ENCODE results near the gene RNASEH2A. TPM values are rescaled to one million over a fixed set of nuclear protein-coding genes. Genes with fewer than 3 reads are reported as not detected.
A peak's percentile ranks its signal among the peaks of the same experiment; 100 is the strongest.

The RNASEH2A gene
- polyA plus RNA-seq, 1 of the 3 experiments (the other 2 are of a cell fraction), result 48.1 TPM

DNA sequence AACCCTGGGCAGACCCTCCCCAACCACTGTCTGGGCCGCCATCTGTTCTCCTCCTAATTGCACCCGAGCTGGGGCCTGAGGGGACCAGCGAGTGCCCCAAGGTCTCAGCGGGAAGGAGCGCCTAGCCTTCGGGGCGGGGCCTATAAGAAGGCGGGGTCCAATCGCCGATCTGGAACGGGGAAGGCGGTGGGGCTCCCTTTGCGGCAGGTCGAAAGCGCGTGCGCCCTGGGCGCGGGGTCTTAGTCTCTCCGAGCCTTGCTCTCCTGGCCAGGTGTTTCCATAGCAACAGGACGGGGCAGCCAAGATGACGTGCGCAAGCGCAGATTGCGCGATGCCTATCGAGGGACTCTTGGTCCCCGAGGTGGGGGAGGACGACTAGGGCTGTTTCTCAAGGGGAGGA is 34.7 kb downstream of the RNASEH2A start:
- ChIA-PET POLR2A (no interaction called here), CTCF (interaction anchor here (0.8 to 1.2 kb wide), 3 partner anchors 13 to 124 kb away, joined by 3 to 4 read pairs (median 3); no protein-coding TSS in a partner anchor)
- no peaks in the 10 kb centered on the region for H3K79me2 ChIP-seq (ENCODE audit: insufficient read depth)
- peak; percentile 63 for DNase-seq
- WGBS (ENCODE audit: low lambda C conversion rate), result 49% methylated on average over 29 of the region's 29 CpGs
- no peaks in the 10 kb centered on the region for H3K36me3 ChIP-seq (replicated peaks in 1 of 2; ENCODE audit: control insufficient read depth in 1 of 2, insufficient read depth in 2 of 2, low read length in 1 of 2)
- H3K27me3 ChIP-seq (ENCODE audit: insufficient read depth), result no peaks in the 10 kb centered on the region
- no peak overlapping the region for H3K9ac ChIP-seq
- H4K20me1 ChIP-seq (ENCODE audit: insufficient read depth), result no peaks in the 10 kb centered on the region
- H2AFZ ChIP-seq (ENCODE audit: low read depth), result no peak overlapping the region
- H3K27ac ChIP-seq (ENCODE audit: low read depth in 2 of 2, low read length in 1 of 2), result no peak overlapping the region
- H3K9me3 ChIP-seq, result no peaks in the 10 kb centered on the region
- no peak overlapping the region; the same call in 1 of the 2 replicates for H3K4me2 ChIP-seq
- H3F3A ChIP-seq (replicated peaks; ENCODE audit: insufficient read depth), result peaks cover 20% of the 10 kb centered on the region
- no peaks in the 10 kb centered on the region for H3K9me2 ChIP-seq
- peaks cover 0 to 31% of the 10 kb centered on the region in 2 experiments; a peak in 1 of 4 replicates for H3K4me1 ChIP-seq (ENCODE audit: control insufficient read depth in 1 of 2, insufficient read depth in 2 of 2, low read depth in 1 of 2, low read length in 1 of 2)
- no peak for TF ChIP-seq EP300 (IDR thresholded peaks at IDR 0.05; ENCODE audit: borderline replicate concordance in 1 of 2, low read depth in 1 of 2, low read length in 1 of 2)
- TF ChIP-seq NRF1 (IDR thresholded peaks at IDR 0.05; ENCODE audit: low read depth, low read length), result peak; percentile 16; the same call in 1 of the 2 replicates
- peak overlapping the region in 1 of 2 experiments; percentile 15; a peak in 1 of 4 replicates for H3K4me3 ChIP-seq (ENCODE audit: low read depth in 2 of 2, low read length in 1 of 2)

DNA sequence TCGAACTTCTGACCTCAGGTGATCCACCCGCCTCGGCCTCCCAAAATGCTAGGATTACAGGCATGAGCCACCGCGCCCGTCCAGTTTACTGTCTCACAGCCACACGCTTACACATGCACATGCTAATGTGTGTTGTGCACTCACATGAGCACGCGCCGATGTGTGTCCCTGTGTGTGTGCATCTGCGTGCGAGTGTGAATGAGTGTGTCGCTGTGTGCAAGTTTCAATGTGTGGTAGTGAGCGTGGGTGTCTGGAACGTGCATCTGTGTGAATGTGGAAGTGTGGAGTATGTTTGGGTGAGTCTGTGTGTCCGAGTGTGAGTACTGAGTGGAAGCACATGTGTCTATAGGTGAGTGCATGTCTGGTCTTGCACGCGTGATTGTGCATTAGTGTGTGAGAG is 36.1 kb downstream of the RNASEH2A start:
- Histone ChIP-seq H3K4me2 (no peak overlapping the region), H3F3A (replicated peaks; ENCODE audit: insufficient read depth) (peaks cover 12% of the 10 kb centered on the region), H3K9me2 (no peaks in the 10 kb centered on the region), H3K27ac (ENCODE audit: low read depth in 2 of 2, low read length in 1 of 2) (no peak overlapping the region), H2AFZ (ENCODE audit: low read depth) (no peak overlapping the region), H4K20me1 (ENCODE audit: insufficient read depth) (no peaks in the 10 kb centered on the region), H3K9ac (no peak overlapping the region), H3K27me3 (ENCODE audit: insufficient read depth) (no peaks in the 10 kb centered on the region), H3K9me3 (no peaks in the 10 kb centered on the region), H3K4me1 (ENCODE audit: control insufficient read depth in 1 of 2, insufficient read depth in 2 of 2, low read depth in 1 of 2, low read length in 1 of 2) (peaks cover 0 to 31% of the 10 kb centered on the region in 2 experiments; a peak in 1 of 4 replicates), H3K79me2 (ENCODE audit: insufficient read depth) (no peaks in the 10 kb centered on the region), H3K36me3 (replicated peaks in 1 of 2; ENCODE audit: control insufficient read depth in 1 of 2, insufficient read depth in 2 of 2, low read length in 1 of 2) (no peaks in the 10 kb centered on the region), H3K4me3 (ENCODE audit: low read depth in 2 of 2, low read length in 1 of 2) (no peak overlapping the region)
- POLR2A ChIA-PET, result no interaction called here
- WGBS (ENCODE audit: low lambda C conversion rate), result 95% methylated on average over 18 of the region's 18 CpGs
- DNase-seq, result no peak
- CTCF ChIA-PET, result no interaction called here
- TF ChIP-seq TEAD4 (IDR thresholded peaks at IDR 0.05; ENCODE audit: borderline replicate concordance, insufficient read depth), result no peak
- TF ChIP-seq, protein P1, sequence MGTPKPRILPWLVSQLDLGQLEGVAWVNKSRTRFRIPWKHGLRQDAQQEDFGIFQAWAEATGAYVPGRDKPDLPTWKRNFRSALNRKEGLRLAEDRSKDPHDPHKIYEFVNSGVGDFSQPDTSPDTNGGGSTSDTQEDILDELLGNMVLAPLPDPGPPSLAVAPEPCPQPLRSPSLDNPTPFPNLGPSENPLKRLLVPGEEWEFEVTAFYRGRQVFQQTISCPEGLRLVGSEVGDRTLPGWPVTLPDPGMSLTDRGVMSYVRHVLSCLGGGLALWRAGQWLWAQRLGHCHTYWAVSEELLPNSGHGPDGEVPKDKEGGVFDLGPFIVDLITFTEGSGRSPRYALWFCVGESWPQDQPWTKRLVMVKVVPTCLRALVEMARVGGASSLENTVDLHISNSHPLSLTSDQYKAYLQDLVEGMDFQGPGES (IDR thresholded peaks at IDR 0.05; ENCODE audit: low read depth, low read length), result no peak
- TF ChIP-seq EP300 (IDR thresholded peaks at IDR 0.05; ENCODE audit: borderline replicate concordance in 1 of 2, low read depth in 1 of 2, low read length in 1 of 2), result no peak
- no peak for TF ChIP-seq TCF12 (IDR thresholded peaks at IDR 0.05)
- TF ChIP-seq RAD21 (IDR thresholded peaks at IDR 0.05; ENCODE audit: low read length), result no peak

DNA sequence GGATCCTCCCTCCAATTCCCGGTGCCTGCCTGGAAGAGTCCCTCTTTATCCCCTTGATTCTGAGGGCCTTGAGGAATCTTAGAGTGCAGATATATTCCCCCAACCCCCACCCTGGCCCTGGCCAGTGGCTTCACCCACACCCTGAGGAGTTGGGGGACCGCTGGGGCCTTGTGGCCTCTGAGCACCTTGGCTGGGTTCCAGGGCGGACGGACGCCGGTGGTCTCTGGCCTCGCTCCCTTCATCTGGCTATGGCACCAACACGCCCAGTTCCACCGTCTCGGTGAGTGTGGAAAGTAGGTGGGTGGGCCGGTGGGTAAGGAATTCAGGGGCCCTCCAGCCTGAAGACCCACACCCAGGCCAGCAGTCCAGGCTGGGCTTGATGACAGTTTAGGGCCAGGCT is 36.9 kb downstream of the RNASEH2A start:
- H3K27me3 ChIP-seq (ENCODE audit: insufficient read depth), result no peaks in the 10 kb centered on the region
- POLR2A ChIA-PET, result no interaction called here
- no peak overlapping the region for H3K4me2 ChIP-seq
- H4K20me1 ChIP-seq (ENCODE audit: insufficient read depth), result no peaks in the 10 kb centered on the region
- no peak overlapping the region for H2AFZ ChIP-seq (ENCODE audit: low read depth)
- CTCF ChIA-PET, result interaction anchor here (0.6 kb wide), 1 partner anchor 42 kb away, joined by 3 read pairs; no protein-coding TSS in a partner anchor
- no peaks in the 10 kb centered on the region for H3K9me3 ChIP-seq
- no peak overlapping the region for H3K27ac ChIP-seq (ENCODE audit: low read depth in 2 of 2, low read length in 1 of 2)
- no peak for DNase-seq
- peaks cover 0 to 27% of the 10 kb centered on the region in 2 experiments; a peak in 1 of 4 replicates for H3K4me1 ChIP-seq (ENCODE audit: control insufficient read depth in 1 of 2, insufficient read depth in 2 of 2, low read depth in 1 of 2, low read length in 1 of 2)
- no peaks in the 10 kb centered on the region for H3K79me2 ChIP-seq (ENCODE audit: insufficient read depth)
- H3K9ac ChIP-seq, result no peak overlapping the region
- TF ChIP-seq EP300 (IDR thresholded peaks at IDR 0.05; ENCODE audit: borderline replicate concordance in 1 of 2, low read depth in 1 of 2, low read length in 1 of 2) (no peak), RCOR1 (IDR thresholded peaks at IDR 0.05; ENCODE audit: low read length) (no peak)
- peaks cover 12% of the 10 kb centered on the region for H3F3A ChIP-seq (replicated peaks; ENCODE audit: insufficient read depth)
- no peaks in the 10 kb centered on the region for H3K9me2 ChIP-seq
- no peak overlapping the region for H3K4me3 ChIP-seq (ENCODE audit: low read depth in 2 of 2, low read length in 1 of 2)
- H3K36me3 ChIP-seq (replicated peaks in 1 of 2; ENCODE audit: control insufficient read depth in 1 of 2, insufficient read depth in 2 of 2, low read length in 1 of 2), result no peaks in the 10 kb centered on the region
- 92% methylated on average over 7 of the region's 11 CpGs for WGBS (ENCODE audit: low lambda C conversion rate)

All from SK-N-SH (cell line).